ENCODE results near the gene UIMC1.
A peak's percentile ranks its signal among the peaks of the same experiment; 100 is the strongest.

Gene UIMC1

DNA sequence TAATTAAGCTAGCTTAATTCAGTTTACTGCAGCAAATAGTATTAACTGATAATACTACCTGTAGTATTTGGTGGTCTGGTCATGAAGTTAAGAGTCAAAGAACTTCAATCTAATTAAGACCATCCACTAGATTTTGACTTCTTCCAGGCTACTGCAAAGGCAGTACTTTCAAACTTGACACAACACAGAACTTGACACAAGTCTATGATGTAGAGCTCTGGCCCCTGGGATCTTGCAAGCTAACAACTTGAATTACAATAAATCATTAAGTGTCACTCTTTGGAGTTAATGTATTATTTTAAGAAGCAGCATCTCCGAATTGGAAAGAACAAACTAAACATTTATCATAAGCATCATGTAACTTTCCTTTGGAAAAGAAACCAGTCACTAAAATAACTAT is 40.9 kb downstream of the UIMC1 start:
- CTCF ChIA-PET: interaction anchor here (0.6 to 2.5 kb wide), 5 partner anchors 12 to 413 kb away, joined by 3 to 23 read pairs (median 4); no protein-coding TSS in a partner anchor
- Histone ChIP-seq H3K36me3 (ENCODE audit: control insufficient read depth in 2 of 2, insufficient read depth in 1 of 2, low read length in 2 of 2) (peaks cover 19 to 43% of the 10 kb centered on the region in 2 experiments; a peak in 2 of 3 replicates), H3K4me1 (ENCODE audit: control insufficient read depth, insufficient read depth, low read length) (no peaks in the 10 kb centered on the region), H3K9me3 (ENCODE audit: control insufficient read depth, insufficient read depth, low read depth, low read length) (no peaks in the 10 kb centered on the region), H3K4me3 (ENCODE audit: low read depth, low read length) (no peak overlapping the region), H3K27ac (ENCODE audit: extremely low read depth, low read depth, low read length) (no peak overlapping the region)
- POLR2A ChIA-PET: no interaction called here
- TF ChIP-seq, protein P1, sequence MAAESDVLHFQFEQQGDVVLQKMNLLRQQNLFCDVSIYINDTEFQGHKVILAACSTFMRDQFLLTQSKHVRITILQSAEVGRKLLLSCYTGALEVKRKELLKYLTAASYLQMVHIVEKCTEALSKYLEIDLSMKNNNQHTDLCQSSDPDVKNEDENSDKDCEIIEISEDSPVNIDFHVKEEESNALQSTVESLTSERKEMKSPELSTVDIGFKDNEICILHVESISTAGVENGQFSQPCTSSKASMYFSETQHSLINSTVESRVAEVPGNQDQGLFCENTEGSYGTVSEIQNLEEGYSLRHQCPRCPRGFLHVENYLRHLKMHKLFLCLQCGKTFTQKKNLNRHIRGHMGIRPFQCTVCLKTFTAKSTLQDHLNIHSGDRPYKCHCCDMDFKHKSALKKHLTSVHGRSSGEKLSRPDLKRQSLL (tag by site-specific recombination; IDR thresholded peaks at IDR 0.05): no peak
- TF ChIP-seq, protein P2, sequence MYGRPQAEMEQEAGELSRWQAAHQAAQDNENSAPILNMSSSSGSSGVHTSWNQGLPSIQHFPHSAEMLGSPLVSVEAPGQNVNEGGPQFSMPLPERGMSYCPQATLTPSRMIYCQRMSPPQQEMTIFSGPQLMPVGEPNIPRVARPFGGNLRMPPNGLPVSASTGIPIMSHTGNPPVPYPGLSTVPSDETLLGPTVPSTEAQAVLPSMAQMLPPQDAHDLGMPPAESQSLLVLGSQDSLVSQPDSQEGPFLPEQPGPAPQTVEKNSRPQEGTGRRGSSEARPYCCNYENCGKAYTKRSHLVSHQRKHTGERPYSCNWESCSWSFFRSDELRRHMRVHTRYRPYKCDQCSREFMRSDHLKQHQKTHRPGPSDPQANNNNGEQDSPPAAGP (tag by site-specific recombination; IDR thresholded peaks at IDR 0.05): no peak
- TF ChIP-seq ZNF202 (tag by site-specific recombination; IDR thresholded peaks at IDR 0.05; ENCODE audit: borderline replicate concordance): no peak
- no peak for TF ChIP-seq ZNF133 (tag by site-specific recombination; IDR thresholded peaks at IDR 0.05)
- TF ChIP-seq, protein P3, sequence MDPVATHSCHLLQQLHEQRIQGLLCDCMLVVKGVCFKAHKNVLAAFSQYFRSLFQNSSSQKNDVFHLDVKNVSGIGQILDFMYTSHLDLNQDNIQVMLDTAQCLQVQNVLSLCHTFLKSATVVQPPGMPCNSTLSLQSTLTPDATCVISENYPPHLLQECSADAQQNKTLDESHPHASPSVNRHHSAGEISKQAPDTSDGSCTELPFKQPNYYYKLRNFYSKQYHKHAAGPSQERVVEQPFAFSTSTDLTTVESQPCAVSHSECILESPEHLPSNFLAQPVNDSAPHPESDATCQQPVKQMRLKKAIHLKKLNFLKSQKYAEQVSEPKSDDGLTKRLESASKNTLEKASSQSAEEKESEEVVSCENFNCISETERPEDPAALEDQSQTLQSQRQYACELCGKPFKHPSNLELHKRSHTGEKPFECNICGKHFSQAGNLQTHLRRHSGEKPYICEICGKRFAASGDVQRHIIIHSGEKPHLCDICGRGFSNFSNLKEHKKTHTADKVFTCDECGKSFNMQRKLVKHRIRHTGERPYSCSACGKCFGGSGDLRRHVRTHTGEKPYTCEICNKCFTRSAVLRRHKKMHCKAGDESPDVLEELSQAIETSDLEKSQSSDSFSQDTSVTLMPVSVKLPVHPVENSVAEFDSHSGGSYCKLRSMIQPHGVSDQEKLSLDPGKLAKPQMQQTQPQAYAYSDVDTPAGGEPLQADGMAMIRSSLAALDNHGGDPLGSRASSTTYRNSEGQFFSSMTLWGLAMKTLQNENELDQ (tag by site-specific recombination; IDR thresholded peaks at IDR 0.05; ENCODE audit: low read depth): no peak
- TF ChIP-seq MZF1 (tag by site-specific recombination; IDR thresholded peaks at IDR 0.05; ENCODE audit: borderline replicate concordance): no peak
- TF ChIP-seq ZNF549 (tag by site-specific recombination; IDR thresholded peaks at IDR 0.05): no peak
- TF ChIP-seq, protein P4, sequence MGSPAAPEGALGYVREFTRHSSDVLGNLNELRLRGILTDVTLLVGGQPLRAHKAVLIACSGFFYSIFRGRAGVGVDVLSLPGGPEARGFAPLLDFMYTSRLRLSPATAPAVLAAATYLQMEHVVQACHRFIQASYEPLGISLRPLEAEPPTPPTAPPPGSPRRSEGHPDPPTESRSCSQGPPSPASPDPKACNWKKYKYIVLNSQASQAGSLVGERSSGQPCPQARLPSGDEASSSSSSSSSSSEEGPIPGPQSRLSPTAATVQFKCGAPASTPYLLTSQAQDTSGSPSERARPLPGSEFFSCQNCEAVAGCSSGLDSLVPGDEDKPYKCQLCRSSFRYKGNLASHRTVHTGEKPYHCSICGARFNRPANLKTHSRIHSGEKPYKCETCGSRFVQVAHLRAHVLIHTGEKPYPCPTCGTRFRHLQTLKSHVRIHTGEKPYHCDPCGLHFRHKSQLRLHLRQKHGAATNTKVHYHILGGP (tag by site-specific recombination; IDR thresholded peaks at IDR 0.05): no peak

DNA sequence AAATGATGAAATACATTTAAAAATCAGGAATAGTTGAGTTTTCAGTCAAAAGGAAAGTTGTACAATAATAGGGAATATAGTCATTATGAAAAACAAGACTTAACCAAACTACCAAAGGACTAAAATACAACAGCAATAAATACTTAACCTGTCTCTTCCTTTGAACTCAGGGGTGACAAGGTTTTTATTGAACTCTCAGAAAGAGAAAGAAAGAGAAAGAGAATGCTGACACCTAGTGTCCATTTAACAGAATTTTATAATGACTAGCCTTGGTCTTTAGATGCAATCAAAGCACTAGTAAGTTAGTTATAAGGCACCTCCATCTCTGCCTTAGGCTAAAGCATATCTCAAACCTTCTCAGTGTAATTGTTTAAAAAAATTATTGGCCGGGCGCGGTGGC is 47.5 kb downstream of the UIMC1 start:
- TF ChIP-seq ZNF48 (tag by site-specific recombination; IDR thresholded peaks at IDR 0.05): no peak
- TF ChIP-seq, protein P5, sequence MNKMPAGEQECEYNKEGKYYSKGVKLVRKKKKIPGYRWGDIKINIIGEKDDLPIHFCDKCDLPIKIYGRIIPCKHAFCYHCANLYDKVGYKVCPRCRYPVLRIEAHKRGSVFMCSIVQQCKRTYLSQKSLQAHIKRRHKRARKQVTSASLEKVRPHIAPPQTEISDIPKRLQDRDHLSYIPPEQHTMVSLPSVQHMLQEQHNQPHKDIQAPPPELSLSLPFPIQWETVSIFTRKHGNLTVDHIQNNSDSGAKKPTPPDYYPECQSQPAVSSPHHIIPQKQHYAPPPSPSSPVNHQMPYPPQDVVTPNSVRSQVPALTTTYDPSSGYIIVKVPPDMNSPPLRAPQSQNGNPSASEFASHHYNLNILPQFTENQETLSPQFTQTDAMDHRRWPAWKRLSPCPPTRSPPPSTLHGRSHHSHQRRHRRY (tag by site-specific recombination; IDR thresholded peaks at IDR 0.05): no peak
- peak; percentile 80 for TF ChIP-seq ZNF654 (tag by site-specific recombination; IDR thresholded peaks at IDR 0.05; ENCODE audit: low read depth)
- no peak for TF ChIP-seq PRDM1 (tag by site-specific recombination; IDR thresholded peaks at IDR 0.05)
- no peak for TF ChIP-seq ZBTB7A (tag by site-specific recombination; IDR thresholded peaks at IDR 0.05; ENCODE audit: low read depth)
- Histone ChIP-seq H3K36me3 (ENCODE audit: control insufficient read depth in 2 of 2, insufficient read depth in 1 of 2, low read length in 2 of 2) (peaks cover 16 to 39% of the 10 kb centered on the region in 2 experiments), H3K27ac (ENCODE audit: extremely low read depth, low read depth, low read length) (no peak overlapping the region), H3K4me1 (ENCODE audit: control insufficient read depth, insufficient read depth, low read length) (peaks cover 3% of the 10 kb centered on the region; the same call in 1 of the 2 replicates), H3K9me3 (ENCODE audit: control insufficient read depth, insufficient read depth, low read depth, low read length) (no peaks in the 10 kb centered on the region), H3K4me3 (ENCODE audit: low read depth, low read length) (no peak overlapping the region)
- CTCF ChIA-PET: interaction anchor here (0.6 to 5.2 kb wide), 9 partner anchors 31 to 1498 kb away, joined by 3 to 39 read pairs (median 3); no protein-coding TSS in a partner anchor
- POLR2A ChIA-PET: interaction anchor here (0.7 kb wide), 1 partner anchor 259 kb away, joined by 4 read pairs; no protein-coding TSS in a partner anchor

DNA sequence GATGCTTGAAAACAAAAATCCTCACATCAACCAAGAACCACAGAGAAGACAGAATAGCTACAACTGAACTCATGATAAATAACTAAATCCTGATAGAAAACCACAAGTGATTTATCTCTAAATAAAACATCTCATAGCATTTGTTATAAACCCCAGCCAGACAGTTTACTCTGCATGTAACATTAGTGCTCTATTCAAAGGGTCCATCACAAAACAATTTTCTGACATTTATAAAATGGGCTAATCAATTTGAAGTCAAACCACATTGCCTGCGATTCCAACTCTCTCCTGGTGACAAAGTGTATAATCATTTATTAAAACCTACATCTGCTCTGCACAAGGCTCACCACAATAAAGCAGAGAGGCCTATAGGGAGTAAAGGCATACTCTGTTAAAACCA is 49.8 kb downstream of the UIMC1 start:
- Histone ChIP-seq H3K36me3 (ENCODE audit: control insufficient read depth in 2 of 2, insufficient read depth in 1 of 2, low read length in 2 of 2) (peaks cover 20 to 58% of the 10 kb centered on the region in 2 experiments), H3K4me3 (ENCODE audit: low read depth, low read length) (no peak overlapping the region), H3K4me1 (ENCODE audit: control insufficient read depth, insufficient read depth, low read length) (peaks cover 5% of the 10 kb centered on the region; the same call in 1 of the 2 replicates), H3K27ac (ENCODE audit: extremely low read depth, low read depth, low read length) (no peak overlapping the region), H3K9me3 (ENCODE audit: control insufficient read depth, insufficient read depth, low read depth, low read length) (no peaks in the 10 kb centered on the region)
- ChIA-PET CTCF (interaction anchor here (5.2 kb wide), 1 partner anchor 296 kb away, joined by 39 read pairs; no protein-coding TSS in a partner anchor), POLR2A (no interaction called here)
- TF ChIP-seq ZNF426 (tag by site-specific recombination; IDR thresholded peaks at IDR 0.05) (no peak), ZNF623 (tag by site-specific recombination; IDR thresholded peaks at IDR 0.05) (no peak), ZBTB7A (tag by site-specific recombination; IDR thresholded peaks at IDR 0.05; ENCODE audit: low read depth) (no peak), ZNF707 (tag by site-specific recombination; IDR thresholded peaks at IDR 0.05) (no peak), ZNF10 (tag by site-specific recombination; IDR thresholded peaks at IDR 0.05) (no peak)
- TF ChIP-seq, protein P6, sequence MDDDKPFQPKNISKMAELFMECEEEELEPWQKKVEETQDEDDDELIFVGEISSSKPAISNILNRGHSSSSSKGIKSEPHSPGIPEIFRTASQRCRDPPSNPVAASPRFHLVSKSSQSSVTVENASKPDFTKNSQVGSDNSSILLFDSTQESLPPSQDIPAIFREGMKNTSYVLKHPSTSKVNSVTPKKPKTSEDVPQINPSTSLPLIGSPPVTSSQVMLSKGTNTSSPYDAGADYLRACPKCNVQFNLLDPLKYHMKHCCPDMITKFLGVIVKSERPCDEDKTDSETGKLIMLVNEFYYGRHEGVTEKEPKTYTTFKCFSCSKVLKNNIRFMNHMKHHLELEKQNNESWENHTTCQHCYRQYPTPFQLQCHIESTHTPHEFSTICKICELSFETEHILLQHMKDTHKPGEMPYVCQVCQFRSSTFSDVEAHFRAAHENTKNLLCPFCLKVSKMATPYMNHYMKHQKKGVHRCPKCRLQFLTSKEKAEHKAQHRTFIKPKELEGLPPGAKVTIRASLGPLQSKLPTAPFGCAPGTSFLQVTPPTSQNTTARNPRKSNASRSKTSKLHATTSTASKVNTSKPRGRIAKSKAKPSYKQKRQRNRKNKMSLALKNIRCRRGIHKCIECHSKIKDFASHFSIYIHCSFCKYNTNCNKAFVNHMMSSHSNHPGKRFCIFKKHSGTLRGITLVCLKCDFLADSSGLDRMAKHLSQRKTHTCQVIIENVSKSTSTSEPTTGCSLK (tag by site-specific recombination; IDR thresholded peaks at IDR 0.05): no peak
- TF ChIP-seq, protein P7, sequence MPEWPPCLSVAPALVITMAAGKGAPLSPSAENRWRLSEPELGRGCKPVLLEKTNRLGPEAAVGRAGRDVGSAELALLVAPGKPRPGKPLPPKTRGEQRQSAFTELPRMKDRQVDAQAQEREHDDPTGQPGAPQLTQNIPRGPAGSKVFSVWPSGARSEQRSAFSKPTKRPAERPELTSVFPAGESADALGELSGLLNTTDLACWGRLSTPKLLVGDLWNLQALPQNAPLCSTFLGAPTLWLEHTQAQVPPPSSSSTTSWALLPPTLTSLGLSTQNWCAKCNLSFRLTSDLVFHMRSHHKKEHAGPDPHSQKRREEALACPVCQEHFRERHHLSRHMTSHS (tag by site-specific recombination; IDR thresholded peaks at IDR 0.05): no peak

All from HEK293 (cell line).